ENCODE data around the gene MATN4.

The MATN4 gene

GRCh38 chr20:45313065-45313695, 5.1 kb upstream of the MATN4 start:
- no peak for DNase-seq

DNA sequence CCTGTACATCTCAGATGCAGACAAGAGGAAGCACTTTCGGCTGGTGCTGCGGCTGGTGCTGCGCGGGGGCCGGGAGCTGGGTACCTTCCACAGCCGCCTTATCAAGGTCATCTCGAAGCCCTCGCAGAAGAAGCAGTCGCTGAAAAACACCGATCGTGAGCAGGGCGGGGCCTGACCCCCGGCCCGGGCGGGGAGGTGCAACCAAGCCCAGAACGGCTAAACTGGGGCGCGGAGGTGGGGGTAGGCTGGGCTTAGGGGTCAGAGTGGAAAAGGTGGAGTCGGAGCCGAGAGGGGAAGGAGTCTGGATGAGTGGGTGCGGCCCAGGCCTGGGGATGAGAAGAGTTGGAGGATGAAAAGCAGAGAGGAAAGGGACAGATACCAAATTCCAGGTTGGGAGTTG, 4.1 kb upstream of the MATN4 start:
- no peak for DNase-seq

- DNase-seq = peak; percentile 45
Measured at GRCh38 chr20:45311589-45312211, 3.6 kb upstream of the MATN4 start.

- no peak for DNase-seq
Measured at GRCh38 chr20:45309075-45309474, 976 bp upstream of the MATN4 start.

DNA sequence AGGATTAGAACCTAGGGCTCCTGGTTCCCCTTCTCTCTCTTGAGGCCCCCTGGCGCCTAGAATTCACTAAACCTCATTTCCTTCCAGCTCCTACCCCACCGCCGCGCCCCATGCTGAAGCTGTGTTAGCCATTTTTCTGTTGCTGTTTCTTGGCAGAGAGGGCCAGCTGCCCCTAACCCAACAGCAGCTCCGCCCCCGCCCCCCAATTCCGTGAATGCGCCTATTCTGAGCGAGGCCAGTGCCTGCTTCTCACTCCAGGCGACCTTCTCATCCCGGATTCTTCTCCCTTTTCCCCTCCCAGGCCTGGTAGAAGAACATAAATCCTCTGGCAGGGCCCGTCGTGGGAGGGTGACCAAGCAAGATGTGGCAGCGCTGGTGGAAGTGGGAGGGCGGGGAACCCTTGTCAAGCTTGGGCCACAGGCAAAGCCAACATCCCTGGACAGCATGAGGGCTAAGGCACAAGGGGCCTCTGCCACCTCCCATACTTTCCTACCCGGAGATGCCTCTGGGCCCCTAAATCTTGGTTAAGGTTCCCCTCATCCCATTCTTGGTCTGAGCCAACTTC, 941 bp downstream of the MATN4 start:
- no peak for DNase-seq

GRCh38 chr20:45306431-45306982, 1.6 kb downstream of the MATN4 start, which contains the start of gene RBPJL:
Gene RBPJL (plus strand): TSS chr20:45306840. CDS start chr20:45306923, 83 bp downstream.
- DNase-seq = peak; percentile 29

- DNase-seq = no peak
Measured at GRCh38 chr20:45305262-45305661, 2.8 kb downstream of the MATN4 start.

- no peak for DNase-seq
Measured at GRCh38 chr20:45304464-45304999, 3.6 kb downstream of the MATN4 start.

DNA sequence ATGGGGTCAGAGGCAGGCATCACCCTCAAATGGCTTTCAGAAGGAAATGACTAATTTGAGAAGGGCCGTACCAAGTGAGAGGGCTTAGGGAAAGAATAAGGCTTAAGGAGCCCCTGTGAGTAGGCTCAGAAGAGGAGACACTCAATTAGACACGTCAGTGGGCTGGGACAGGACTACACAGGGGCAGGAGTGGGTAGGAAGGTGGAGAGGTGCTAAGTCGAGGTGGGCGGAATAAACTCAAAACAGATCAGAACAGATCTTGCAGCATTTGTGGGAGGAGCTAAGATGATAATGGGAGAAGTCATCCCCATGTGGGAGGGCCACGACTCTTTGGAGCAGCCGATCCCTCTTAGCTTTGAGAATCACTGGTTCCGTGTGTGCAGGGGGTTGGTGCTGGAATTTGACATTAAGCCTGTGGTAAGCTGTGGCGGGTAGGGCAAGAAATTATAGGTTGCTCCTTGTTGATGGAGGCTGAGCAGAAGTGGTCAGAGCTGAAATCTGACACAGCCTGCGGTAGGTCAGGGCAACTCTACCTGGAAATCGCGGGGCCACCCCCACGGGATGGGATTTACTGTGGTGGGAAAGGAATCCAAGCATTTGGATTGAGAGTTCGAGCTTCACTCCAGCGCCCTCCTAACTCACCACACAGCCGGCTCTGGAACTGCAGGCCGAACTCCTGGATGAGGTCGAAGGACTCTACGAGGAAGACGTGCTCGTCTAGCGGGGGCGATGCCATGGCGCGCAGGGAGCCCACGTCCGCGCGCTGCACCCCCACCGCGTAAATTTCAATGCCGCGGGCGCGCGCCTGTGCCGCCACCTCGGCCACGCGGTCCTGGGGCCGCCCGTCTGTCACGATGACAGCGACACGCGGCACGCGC, 4.3 kb downstream of the MATN4 start:
- DNase-seq = no peak

DNA sequence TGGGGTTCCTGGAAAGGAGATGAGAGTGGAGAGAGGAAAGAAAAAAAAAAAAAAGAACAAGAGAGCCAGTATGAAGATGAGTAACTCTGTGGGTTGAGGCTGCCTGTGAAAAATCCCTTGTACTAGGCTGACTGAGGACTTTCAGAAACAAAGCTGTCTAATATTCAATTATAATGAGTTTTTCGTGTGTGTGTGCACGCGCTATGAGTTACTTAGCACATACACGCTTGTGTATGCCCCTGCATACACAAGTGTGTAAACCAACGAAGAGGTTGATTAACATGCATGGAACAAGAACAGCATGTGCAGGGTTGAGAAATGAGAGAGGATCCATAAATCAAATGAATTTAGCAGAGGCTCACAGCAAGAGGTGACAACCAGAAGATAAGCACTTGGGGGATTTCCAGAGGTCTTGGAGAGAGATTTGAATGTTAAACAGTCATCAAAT, 6.3 kb downstream of the MATN4 start:
- DNase-seq = no peak

GRCh38 chr20:45300961-45301360, 7.1 kb downstream of the MATN4 start:
- no peak for DNase-seq

- no peak for DNase-seq
Measured at GRCh38 chr20:45299786-45300185, 8.3 kb downstream of the MATN4 start.

GRCh38 chr20:45297786-45298497, 10.2 kb downstream of the MATN4 start:
- DNase-seq = no peak

DNA sequence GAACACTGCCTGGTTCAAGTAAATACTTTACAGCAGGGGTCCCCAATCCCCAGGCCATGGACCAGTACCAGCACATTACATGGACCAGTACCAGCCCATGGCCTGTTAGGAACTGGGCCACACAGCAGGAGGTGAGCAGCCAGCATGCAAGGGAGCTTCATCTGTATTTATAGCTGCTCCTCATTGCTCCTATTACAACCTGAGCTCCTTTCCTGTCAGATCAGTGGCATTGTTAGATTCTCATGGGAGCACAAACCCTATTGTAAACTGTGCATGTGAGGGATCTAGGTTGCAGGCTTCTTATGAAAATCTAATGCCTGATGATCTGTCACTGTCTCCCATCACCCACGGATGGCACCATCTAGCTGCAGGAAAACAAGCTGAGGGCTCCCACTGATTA, 13.4 kb downstream of the MATN4 start:
- no peak for DNase-seq

GRCh38 chr20:45294003-45294368, 14.1 kb downstream of the MATN4 start:
- DNase-seq = no peak

DNA sequence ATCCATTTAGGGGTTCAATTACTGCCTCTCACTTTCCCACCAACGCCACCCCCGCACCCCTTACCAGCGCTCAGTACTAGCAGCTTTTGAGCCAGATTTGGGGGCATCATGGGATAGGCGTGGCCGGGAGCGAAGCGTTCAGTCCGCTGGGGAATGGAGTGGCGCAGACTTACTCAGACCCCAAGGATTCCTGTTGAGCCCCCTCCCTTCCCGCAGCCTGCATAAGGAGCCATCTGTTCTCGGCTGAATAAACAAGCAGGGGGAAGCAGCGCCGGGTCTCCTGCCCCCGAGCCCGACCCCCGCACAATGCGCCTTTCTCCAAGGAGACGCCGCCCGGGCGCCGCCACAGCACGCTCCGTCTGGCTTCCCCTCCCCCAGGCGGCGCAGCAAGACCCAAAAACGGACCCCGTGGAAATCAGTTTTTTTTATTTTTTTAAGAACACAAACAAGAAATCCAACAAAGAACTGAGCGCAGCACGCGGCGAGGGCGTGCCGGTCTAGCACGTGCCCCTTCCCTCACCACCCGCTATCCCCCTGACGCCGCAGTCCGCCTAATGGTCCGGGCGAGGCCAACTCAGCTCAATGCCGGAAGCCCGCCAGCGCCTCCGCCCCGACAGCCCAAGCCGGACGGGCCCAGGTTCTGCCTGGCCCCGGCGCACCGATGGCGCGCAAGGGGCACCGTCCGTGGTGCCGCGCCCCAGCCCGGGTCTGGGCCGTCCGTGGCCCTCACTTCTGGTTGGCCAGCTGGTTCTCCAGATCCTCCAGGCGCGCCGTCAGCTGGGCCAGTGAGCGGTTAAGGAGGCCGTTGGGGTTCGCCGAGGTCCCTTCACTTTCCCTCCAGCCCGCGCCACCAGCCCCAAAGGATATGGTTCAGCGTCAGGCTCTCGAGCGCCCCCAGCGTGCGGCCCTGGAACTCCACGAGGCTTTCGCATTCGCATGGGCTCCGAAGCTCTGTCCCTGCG, 14.8 kb downstream of the MATN4 start:
- DNase-seq = peak; percentile 77

DNA sequence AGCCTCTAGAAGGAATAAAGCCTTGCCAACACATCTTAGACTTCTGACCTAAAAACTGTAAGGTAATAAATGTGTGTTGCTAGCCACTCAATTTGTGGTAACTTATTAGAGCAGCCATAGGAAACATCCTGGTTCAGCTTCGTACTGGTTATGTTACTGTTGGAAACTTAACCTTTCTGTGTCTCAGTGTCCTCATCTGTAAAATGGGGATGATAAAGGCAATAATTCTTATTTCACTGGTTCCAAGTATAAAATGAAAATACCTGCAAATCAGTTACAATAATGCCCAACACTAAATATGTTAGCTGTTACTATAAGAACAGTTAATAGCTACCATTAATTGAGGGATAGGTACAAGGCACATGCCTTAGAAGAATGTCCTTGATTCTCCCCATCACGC, 15.8 kb downstream of the MATN4 start:
- DNase-seq = no peak

- no peak for DNase-seq
Measured at GRCh38 chr20:45291526-45291925, 16.6 kb downstream of the MATN4 start.

GRCh38 chr20:45290677-45291355, 17.3 kb downstream of the MATN4 start:
- DNase-seq = peak; percentile 72

DNA sequence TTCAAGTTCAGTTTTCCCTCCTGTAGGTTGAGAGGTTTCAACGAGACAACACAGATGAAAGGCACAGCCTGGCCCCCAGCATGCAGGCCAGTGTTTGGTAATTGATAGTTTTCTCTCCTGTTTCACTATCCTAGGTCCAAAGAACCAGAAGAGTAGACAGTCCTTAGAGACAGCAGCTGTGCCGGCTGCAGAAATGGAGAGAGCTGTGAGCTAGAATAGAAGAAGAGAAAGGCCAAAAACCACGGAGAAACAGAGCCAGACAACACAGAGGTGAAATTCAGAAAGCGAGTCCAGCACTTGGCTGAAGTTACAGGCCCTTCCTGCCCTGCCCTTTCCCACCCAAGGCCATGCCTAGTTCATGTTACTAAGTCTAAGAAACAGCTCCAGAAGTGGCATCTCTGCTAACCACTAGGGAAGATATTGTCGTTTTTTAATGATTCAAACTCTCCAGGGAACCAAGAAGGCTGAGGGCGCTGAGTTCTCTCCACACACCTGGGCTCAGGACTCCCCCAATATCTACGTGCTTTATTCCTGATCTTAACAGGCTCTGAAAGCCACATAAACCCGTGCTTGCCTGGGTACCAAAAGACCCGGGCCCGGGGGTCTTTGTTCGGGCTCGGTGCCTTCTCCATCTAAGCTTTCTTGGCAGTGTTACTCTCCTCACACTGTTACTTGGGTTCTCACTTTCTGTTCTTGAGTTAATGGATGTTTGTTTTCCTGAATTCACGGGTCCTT, 18.0 kb downstream of the MATN4 start:
- no peak for DNase-seq

Data from CD4-positive, alpha-beta T cell treated with Interleukin-17A for 1 hour (primary cell).